HUES64 (cell line): Measurements from ENCODE around the gene NAA40.
"Not testable (repeated sequence)": the region's sequence is repeated elsewhere in the genome, so short reads cannot be mapped to it uniquely, and the experiment has no call there.

Source experiments
- H3K27ac ChIP-seq: 2 replicates; pipeline ENCODE4 v1.7.0; 2013; ENCODE audit warnings: low read depth, low read length, inconsistent platforms
- H3K27me3 ChIP-seq: 2 replicates; pipeline ENCODE4 v1.6.1; 2013; ENCODE audit warnings: mild to moderate bottlenecking, low read length; ENCODE audit not compliant: insufficient read depth
- H3K36me3 ChIP-seq: 2 replicates; pipeline ENCODE4 v1.6.1; 2013; ENCODE audit warnings: mild to moderate bottlenecking, low read length; ENCODE audit not compliant: insufficient read depth
- H3K4me1 ChIP-seq: 2 replicates; pipeline ENCODE4 v1.6.1; 2013; ENCODE audit warnings: mild to moderate bottlenecking, low read length, moderate library complexity; ENCODE audit not compliant: insufficient read depth
- H3K4me3 ChIP-seq: 2 replicates; pipeline ENCODE4 v1.5.1; 2013; ENCODE audit warnings: mild to moderate bottlenecking, low read length, moderate library complexity
- H3K9ac ChIP-seq: 2 replicates; pipeline ENCODE4 v1.6.1; 2013; ENCODE audit warnings: mild to moderate bottlenecking, low read depth, low read length
- H3K9me3 ChIP-seq: 2 replicates; pipeline ENCODE4 v1.6.1; 2013; ENCODE audit warnings: low read depth, low read length; ENCODE audit not compliant: insufficient read depth
- WGBS: fragments of 150-250, 120-280 bp; methylation state at CpG from one replicate; pipeline ENCODE4 v1.1.7; 2013; ENCODE audit warnings: missing lambda C conversion rate; 5-methylcytosine and 5-hydroxymethylcytosine counted together

Gene NAA40

GRCh38 chr11:63973912-63974258 lies 35.1 kb downstream of the NAA40 start:
- not testable (repeated sequence) for H3K27ac ChIP-seq, H3K4me3 ChIP-seq, H3K9me3 ChIP-seq, H3K36me3 ChIP-seq, H3K9ac ChIP-seq, H3K27me3 ChIP-seq
- peaks cover 14% of the 10 kb centered on the region for H3K4me1 ChIP-seq
- WGBS = 77% methylated on average over 18 of the region's 18 CpGs

DNA sequence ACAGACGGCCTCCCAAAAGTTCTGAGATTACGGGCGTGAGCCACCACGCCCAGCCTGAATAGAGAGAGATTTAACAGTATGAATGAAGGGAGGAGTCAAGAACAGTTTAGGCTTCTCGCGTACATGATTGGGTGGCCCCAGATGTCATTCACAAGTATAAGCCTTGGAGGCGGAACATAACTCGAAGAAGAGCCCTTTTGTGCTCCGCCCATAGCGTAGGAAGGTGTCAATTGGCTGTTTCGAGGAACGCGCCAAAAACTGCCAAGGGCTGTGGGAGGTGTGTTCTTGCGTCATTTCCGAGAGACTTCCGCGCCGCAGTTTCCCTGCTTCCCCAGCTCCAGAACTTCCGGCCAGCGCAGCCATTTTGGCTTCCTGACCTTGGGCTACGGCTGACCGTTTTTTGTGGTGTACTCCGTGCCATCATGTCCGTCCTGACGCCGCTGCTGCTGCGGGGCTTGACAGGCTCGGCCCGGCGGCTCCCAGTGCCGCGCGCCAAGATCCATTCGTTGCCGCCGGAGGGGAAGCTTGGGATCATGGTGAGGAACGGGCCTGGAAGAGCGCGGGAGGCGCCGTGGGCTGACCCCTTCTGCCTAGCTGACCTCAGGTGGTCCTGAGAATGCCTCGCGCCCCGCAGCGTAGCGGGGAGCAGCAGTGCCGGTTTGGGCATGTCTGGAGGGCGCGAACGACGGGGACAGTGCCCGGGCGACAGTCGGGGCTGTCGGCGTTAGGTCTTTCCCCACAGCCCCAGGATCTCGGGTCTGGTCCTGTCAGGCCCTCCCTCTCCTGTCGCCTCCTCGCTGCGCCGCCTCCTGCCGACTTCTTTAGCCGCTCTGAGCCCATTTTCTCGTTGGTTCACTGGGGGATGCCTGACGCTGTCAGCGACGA lies 35.7 kb downstream of the NAA40 start, which contains the start of gene COX8A:
Gene COX8A (plus strand): TSS at position 362 of the 885 bp plus-strand sequence. CDS start 61 bp downstream, at position 423.
- Histone ChIP-seq H3K9me3 (no peaks in the 10 kb centered on the region), H3K27ac (peak within 1 kb of the TSS; percentile 94), H3K4me3 (peak within 1 kb of the TSS; percentile 80), H3K9ac (peak within 1 kb of the TSS; percentile 89), H3K27me3 (0 out of 2 replicates have a peak, but pooled peaks cover 4% of the 10 kb centered on the region), H3K4me1 (peaks cover 20% of the 10 kb centered on the region), H3K36me3 (peaks cover 8% of the 10 kb centered on the region; the same call in 1 of the 2 replicates)
- under 1% methylated on average over 64 of the region's 67 CpGs for WGBS

DNA sequence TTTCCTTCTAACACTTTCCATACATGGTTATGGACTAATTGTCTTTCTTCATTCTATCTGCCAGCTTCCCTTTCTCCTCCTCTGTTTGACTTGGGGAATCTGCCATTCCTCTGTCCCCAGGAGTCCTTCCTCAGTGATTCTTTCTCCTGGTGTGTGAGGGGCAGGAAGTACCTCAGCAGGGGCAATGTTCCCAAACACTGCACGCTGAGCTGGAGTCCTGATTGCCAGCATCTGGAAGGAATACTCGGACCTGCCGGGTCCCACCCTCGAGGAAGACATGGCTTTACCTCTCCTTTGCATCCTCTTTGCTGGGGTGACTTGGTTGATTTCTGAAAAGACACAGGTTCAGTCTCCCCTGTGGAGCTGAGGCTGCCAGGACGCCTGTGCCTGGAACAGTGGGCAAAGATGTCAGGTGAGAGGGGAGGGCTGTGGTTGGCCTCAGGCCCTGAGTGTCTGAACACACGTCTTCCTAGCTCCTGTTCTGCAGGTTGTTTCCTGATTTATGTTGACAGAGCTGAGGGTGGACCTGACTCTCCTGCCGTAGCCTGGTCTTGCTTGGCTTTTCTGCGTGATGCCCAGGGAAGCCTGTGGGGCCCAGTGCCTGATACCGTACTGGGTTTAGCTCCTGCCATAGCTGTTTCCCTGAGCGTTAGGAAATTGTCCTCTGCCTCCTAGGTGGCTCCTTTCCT lies 39.9 kb downstream of the NAA40 start:
- H3K36me3 ChIP-seq = peaks cover 8% of the 10 kb centered on the region; the same call in 1 of the 2 replicates
- no peaks in the 10 kb centered on the region for H3K9me3 ChIP-seq
- WGBS = 60% methylated on average over 10 of the region's 10 CpGs
- no peaks in the 10 kb centered on the region for H3K27me3 ChIP-seq
- H3K4me3 ChIP-seq = no peak overlapping the region
- peaks cover 20% of the 10 kb centered on the region for H3K4me1 ChIP-seq
- peak overlapping the region; percentile 49; the same call in 1 of the 2 replicates for H3K9ac ChIP-seq
- peak overlapping the region; percentile 79 for H3K27ac ChIP-seq

- 88% methylated on average over 5 of the region's 5 CpGs for WGBS
Measured at GRCh38 chr11:63979426-63979825, 40.6 kb downstream of the NAA40 start.

GRCh38 chr11:63985812-63986155 lies 47.0 kb downstream of the NAA40 start:
- H3K9ac ChIP-seq = peak overlapping the region; percentile 97
- no peaks in the 10 kb centered on the region for H3K9me3 ChIP-seq
- H3K27ac ChIP-seq = peak overlapping the region; percentile 99
- 0 out of 2 replicates have a peak, but pooled peaks cover 5% of the 10 kb centered on the region for H3K4me1 ChIP-seq
- H3K4me3 ChIP-seq = peak overlapping the region; percentile 93
- peaks cover 27% of the 10 kb centered on the region for H3K36me3 ChIP-seq
- no peaks in the 10 kb centered on the region for H3K27me3 ChIP-seq
- 20% methylated on average over 18 of the region's 18 CpGs for WGBS

More at GRCh38 chr11:63979426-63979825, 40.6 kb downstream of the NAA40 start:
- H3K9me3 ChIP-seq = no peaks in the 10 kb centered on the region
- H3K4me1 ChIP-seq = peaks cover 20% of the 10 kb centered on the region
- H3K36me3 ChIP-seq = peaks cover 8% of the 10 kb centered on the region; the same call in 1 of the 2 replicates
- no peak overlapping the region for H3K27ac ChIP-seq
- no peak overlapping the region for H3K9ac ChIP-seq
- no peak overlapping the region for H3K4me3 ChIP-seq
- no peaks in the 10 kb centered on the region for H3K27me3 ChIP-seq

- Histone ChIP-seq H3K36me3 (peaks cover 32% of the 10 kb centered on the region), H3K9ac (peak within 1 kb of the TSS; percentile 97), H3K27me3 (no peaks in the 10 kb centered on the region), H3K4me3 (peak within 1 kb of the TSS; percentile 93), H3K4me1 (0 out of 2 replicates have a peak, but pooled peaks cover 5% of the 10 kb centered on the region), H3K27ac (peak within 1 kb of the TSS; percentile 99), H3K9me3 (no peaks in the 10 kb centered on the region)
- WGBS = under 1% methylated on average over 63 of the region's 63 CpGs
Measured at GRCh38 chr11:63986156-63986931, 47.5 kb downstream of the NAA40 start, which contains the start of gene OTUB1. TSS of gene OTUB1 (plus strand) at chr11:63986438. CDS start at chr11:63986457, 19 bp downstream.

DNA sequence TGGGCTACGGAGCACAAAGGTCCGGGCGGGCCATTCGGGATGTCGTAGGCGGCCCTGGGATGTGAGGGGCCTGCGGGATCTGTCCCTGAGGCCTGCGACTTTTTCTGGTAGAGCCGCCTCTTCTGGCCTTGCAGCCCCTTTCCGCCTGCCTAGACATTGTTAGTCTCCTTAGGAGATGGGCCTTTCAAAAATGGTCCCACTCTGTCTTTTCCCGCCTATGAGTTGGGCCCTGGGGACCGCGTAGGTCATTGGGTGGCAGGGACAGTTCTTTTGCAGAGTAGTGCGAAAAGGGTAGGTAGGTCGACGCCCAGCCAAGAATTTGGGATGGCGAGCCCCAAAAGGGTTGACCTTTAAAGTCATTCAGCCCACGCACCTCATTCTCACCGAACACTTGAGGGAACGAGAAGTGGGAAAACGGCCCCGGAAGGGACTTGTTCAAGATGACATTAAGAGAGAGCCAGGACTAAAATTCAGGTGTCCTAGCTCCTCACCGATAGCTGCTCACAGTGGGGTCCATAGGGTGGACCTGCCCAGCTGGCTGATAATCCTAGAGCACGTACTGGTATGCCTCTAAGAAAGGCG lies 48.2 kb downstream of the NAA40 start:
- Histone ChIP-seq H3K9ac (peak overlapping the region; percentile 97), H3K4me3 (peak overlapping the region; percentile 93), H3K9me3 (no peaks in the 10 kb centered on the region), H3K36me3 (peaks cover 35% of the 10 kb centered on the region), H3K27me3 (no peaks in the 10 kb centered on the region), H3K4me1 (0 out of 2 replicates have a peak, but pooled peaks cover 5% of the 10 kb centered on the region), H3K27ac (peak overlapping the region; percentile 99)
- 35% methylated on average over 25 of the region's 25 CpGs for WGBS

GRCh38 chr11:63991558-63991957 lies 52.8 kb downstream of the NAA40 start:
- H3K9me3 ChIP-seq = no peaks in the 10 kb centered on the region
- no peaks in the 10 kb centered on the region for H3K27me3 ChIP-seq
- no peak overlapping the region for H3K9ac ChIP-seq
- 94% methylated on average over 10 of the region's 10 CpGs for WGBS
- no peak overlapping the region for H3K4me3 ChIP-seq
- H3K36me3 ChIP-seq = peaks cover 68% of the 10 kb centered on the region
- no peaks in the 10 kb centered on the region for H3K4me1 ChIP-seq
- no peak overlapping the region for H3K27ac ChIP-seq

GRCh38 chr11:63993100-63993499 lies 54.3 kb downstream of the NAA40 start:
- H3K27me3 ChIP-seq = no peaks in the 10 kb centered on the region
- WGBS = 94% methylated on average over 5 of the region's 5 CpGs
- no peaks in the 10 kb centered on the region for H3K9me3 ChIP-seq
- H3K9ac ChIP-seq = no peak overlapping the region
- H3K36me3 ChIP-seq = peaks cover 81% of the 10 kb centered on the region
- H3K4me3 ChIP-seq = no peak overlapping the region
- peaks cover 2% of the 10 kb centered on the region; the same call in 1 of the 2 replicates for H3K4me1 ChIP-seq
- H3K27ac ChIP-seq = no peak overlapping the region

GRCh38 chr11:63993993-63994392 lies 55.2 kb downstream of the NAA40 start:
- no peak overlapping the region for H3K9ac ChIP-seq
- H3K4me3 ChIP-seq = no peak overlapping the region
- peaks cover 7% of the 10 kb centered on the region; the same call in 1 of the 2 replicates for H3K4me1 ChIP-seq
- H3K27me3 ChIP-seq = no peaks in the 10 kb centered on the region
- no peak overlapping the region for H3K27ac ChIP-seq
- 93% methylated on average over 6 of the region's 6 CpGs for WGBS
- peaks cover 72% of the 10 kb centered on the region for H3K36me3 ChIP-seq
- no peaks in the 10 kb centered on the region for H3K9me3 ChIP-seq
